ENCODE results near the gene TMEM131.

The TMEM131 gene

DNA sequence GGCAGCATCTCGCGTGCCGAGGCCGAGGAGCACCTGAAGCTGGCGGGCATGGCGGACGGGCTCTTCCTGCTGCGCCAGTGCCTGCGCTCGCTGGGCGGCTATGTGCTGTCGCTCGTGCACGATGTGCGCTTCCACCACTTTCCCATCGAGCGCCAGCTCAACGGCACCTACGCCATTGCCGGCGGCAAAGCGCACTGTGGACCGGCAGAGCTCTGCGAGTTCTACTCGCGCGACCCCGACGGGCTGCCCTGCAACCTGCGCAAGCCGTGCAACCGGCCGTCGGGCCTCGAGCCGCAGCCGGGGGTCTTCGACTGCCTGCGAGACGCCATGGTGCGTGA lies 271.7 kb downstream of the TMEM131 start:
- Mint-ChIP-seq H3K4me1 (ENCODE audit: low read depth) (peaks cover 42% of the 10 kb centered on the region), H3K4me3 (no peak overlapping the region), H3K36me3 (ENCODE audit: low read depth) (peaks cover 75% of the 10 kb centered on the region), H3K27ac (no peak overlapping the region), H3K9me3 (peaks cover 23% of the 10 kb centered on the region), H3K27me3 (ENCODE audit: low read depth) (no peaks in the 10 kb centered on the region)

GRCh38 chr2:97723156-97724072 lies 272.3 kb downstream of the TMEM131 start:
- H3K27ac Mint-ChIP-seq = no peak overlapping the region
- no peak overlapping the region for H3K4me3 Mint-ChIP-seq
- H3K27me3 Mint-ChIP-seq (ENCODE audit: low read depth) = no peaks in the 10 kb centered on the region
- H3K4me1 Mint-ChIP-seq (ENCODE audit: low read depth) = peaks cover 49% of the 10 kb centered on the region
- peaks cover 20% of the 10 kb centered on the region for H3K9me3 Mint-ChIP-seq
- peaks cover 75% of the 10 kb centered on the region for H3K36me3 Mint-ChIP-seq (ENCODE audit: low read depth)

- no peak overlapping the region for H3K4me3 Mint-ChIP-seq
- peaks cover 8% of the 10 kb centered on the region for H3K9me3 Mint-ChIP-seq
- H3K36me3 Mint-ChIP-seq (ENCODE audit: low read depth) = peaks cover 69% of the 10 kb centered on the region
- H3K27ac Mint-ChIP-seq = no peak overlapping the region
- no peaks in the 10 kb centered on the region for H3K27me3 Mint-ChIP-seq (ENCODE audit: low read depth)
- H3K4me1 Mint-ChIP-seq (ENCODE audit: low read depth) = peaks cover 49% of the 10 kb centered on the region
These were observed 273.5 kb downstream of the TMEM131 start for GRCh38 chr2:97722227-97722626.

GRCh38 chr2:97720746-97721145 lies 275.0 kb downstream of the TMEM131 start:
- Mint-ChIP-seq H3K27ac (peak overlapping the region; percentile 45), H3K27me3 (ENCODE audit: low read depth) (no peaks in the 10 kb centered on the region), H3K9me3 (peaks cover 5% of the 10 kb centered on the region), H3K36me3 (ENCODE audit: low read depth) (peaks cover 64% of the 10 kb centered on the region), H3K4me3 (no peak overlapping the region), H3K4me1 (ENCODE audit: low read depth) (peaks cover 57% of the 10 kb centered on the region)

GRCh38 chr2:97719362-97720155 lies 276.2 kb downstream of the TMEM131 start:
- Mint-ChIP-seq H3K4me1 (ENCODE audit: low read depth) (peaks cover 61% of the 10 kb centered on the region), H3K27ac (peak overlapping the region; percentile 94), H3K27me3 (ENCODE audit: low read depth) (no peaks in the 10 kb centered on the region), H3K9me3 (no peaks in the 10 kb centered on the region), H3K36me3 (ENCODE audit: low read depth) (peaks cover 65% of the 10 kb centered on the region), H3K4me3 (peak overlapping the region; percentile 92)

DNA sequence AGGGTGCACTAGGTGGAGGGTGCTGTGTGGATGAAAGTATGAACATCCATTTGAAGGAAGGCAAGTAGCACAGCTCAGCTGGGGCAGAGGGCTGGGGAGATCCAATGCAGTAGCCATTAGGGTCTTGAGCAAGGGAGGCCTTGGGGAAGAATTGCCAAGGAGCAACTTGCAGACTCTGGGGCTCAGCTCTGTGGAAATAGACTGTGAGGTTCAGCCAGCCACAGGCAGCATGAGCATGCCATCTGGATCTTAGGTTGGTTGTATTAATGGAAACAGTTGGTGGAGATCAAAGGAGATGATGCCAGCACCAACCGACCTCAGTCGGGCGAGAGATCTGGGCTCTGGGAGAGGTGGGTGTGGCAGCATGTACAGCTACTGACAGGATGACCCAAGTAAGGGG lies 276.8 kb downstream of the TMEM131 start:
- peak overlapping the region; percentile 92 for H3K4me3 Mint-ChIP-seq
- H3K4me1 Mint-ChIP-seq (ENCODE audit: low read depth) = peaks cover 61% of the 10 kb centered on the region
- H3K9me3 Mint-ChIP-seq = no peaks in the 10 kb centered on the region
- H3K27me3 Mint-ChIP-seq (ENCODE audit: low read depth) = no peaks in the 10 kb centered on the region
- peaks cover 66% of the 10 kb centered on the region for H3K36me3 Mint-ChIP-seq (ENCODE audit: low read depth)
- H3K27ac Mint-ChIP-seq = peak overlapping the region; percentile 94

GRCh38 chr2:97718051-97718882 lies 277.5 kb downstream of the TMEM131 start:
- no peaks in the 10 kb centered on the region for H3K9me3 Mint-ChIP-seq
- no peaks in the 10 kb centered on the region for H3K27me3 Mint-ChIP-seq (ENCODE audit: low read depth)
- H3K4me3 Mint-ChIP-seq = peak overlapping the region; percentile 92
- H3K27ac Mint-ChIP-seq = peak overlapping the region; percentile 94
- H3K36me3 Mint-ChIP-seq (ENCODE audit: low read depth) = peaks cover 66% of the 10 kb centered on the region
- H3K4me1 Mint-ChIP-seq (ENCODE audit: low read depth) = peaks cover 62% of the 10 kb centered on the region

- H3K9me3 Mint-ChIP-seq = no peaks in the 10 kb centered on the region
- peak overlapping the region; percentile 94 for H3K27ac Mint-ChIP-seq
- H3K27me3 Mint-ChIP-seq (ENCODE audit: low read depth) = no peaks in the 10 kb centered on the region
- peaks cover 63% of the 10 kb centered on the region for H3K4me1 Mint-ChIP-seq (ENCODE audit: low read depth)
- H3K36me3 Mint-ChIP-seq (ENCODE audit: low read depth) = peaks cover 63% of the 10 kb centered on the region
- peak overlapping the region; percentile 92 for H3K4me3 Mint-ChIP-seq
These were observed 278.1 kb downstream of the TMEM131 start for GRCh38 chr2:97717613-97717995.

GRCh38 chr2:97716695-97717612 lies 278.8 kb downstream of the TMEM131 start:
- H3K27ac Mint-ChIP-seq = peak overlapping the region; percentile 94
- H3K4me3 Mint-ChIP-seq = peak overlapping the region; percentile 92
- H3K9me3 Mint-ChIP-seq = no peaks in the 10 kb centered on the region
- peaks cover 70% of the 10 kb centered on the region for H3K4me1 Mint-ChIP-seq (ENCODE audit: low read depth)
- peaks cover 58% of the 10 kb centered on the region for H3K36me3 Mint-ChIP-seq (ENCODE audit: low read depth)
- no peaks in the 10 kb centered on the region for H3K27me3 Mint-ChIP-seq (ENCODE audit: low read depth)

- H3K4me3 Mint-ChIP-seq = peak overlapping the region; percentile 94
- peak overlapping the region; percentile 99 for H3K27ac Mint-ChIP-seq
- H3K27me3 Mint-ChIP-seq (ENCODE audit: low read depth) = no peaks in the 10 kb centered on the region
- H3K9me3 Mint-ChIP-seq = no peaks in the 10 kb centered on the region
- peaks cover 75% of the 10 kb centered on the region for H3K4me1 Mint-ChIP-seq (ENCODE audit: low read depth)
- H3K36me3 Mint-ChIP-seq (ENCODE audit: low read depth) = peaks cover 58% of the 10 kb centered on the region
These were observed 279.6 kb downstream of the TMEM131 start for GRCh38 chr2:97715951-97716694.

DNA sequence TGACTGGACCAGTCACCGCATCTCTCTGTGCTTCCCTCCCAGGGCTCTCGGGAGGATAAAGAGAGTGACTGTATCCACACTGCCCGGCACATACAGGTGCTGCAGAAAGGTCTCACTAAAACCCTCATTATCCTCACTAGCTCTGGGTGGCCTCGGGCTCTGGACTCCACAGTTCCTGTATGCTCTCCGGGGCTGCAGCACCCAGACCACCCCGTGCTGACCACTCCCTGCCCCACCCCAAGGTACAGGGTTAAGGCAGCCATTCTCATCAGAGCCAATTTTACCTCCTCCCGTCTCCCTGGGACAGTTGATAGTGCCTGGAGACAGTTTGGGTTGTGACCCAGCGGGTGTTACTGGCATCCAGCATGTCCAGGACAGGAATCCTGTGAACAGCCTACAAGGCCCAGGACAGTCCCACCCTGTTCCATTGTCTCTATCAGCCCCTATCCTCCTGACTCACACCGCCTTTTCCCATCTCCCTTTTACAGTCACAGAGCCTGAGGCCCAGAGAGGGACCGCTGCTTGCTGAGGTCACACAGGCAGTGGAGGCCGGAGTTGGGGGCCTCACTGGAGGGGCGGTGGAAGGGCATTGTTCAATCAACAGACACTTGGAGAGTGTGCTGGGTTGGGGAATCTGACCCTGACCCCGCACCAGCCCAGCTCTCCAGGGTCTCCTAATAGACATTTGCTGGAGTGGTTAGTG lies 280.6 kb downstream of the TMEM131 start:
- Mint-ChIP-seq H3K27ac (peak overlapping the region; percentile 99), H3K27me3 (ENCODE audit: low read depth) (no peaks in the 10 kb centered on the region), H3K36me3 (ENCODE audit: low read depth) (peaks cover 51% of the 10 kb centered on the region), H3K4me3 (peak overlapping the region; percentile 94), H3K9me3 (no peaks in the 10 kb centered on the region), H3K4me1 (ENCODE audit: low read depth) (peaks cover 74% of the 10 kb centered on the region)

DNA sequence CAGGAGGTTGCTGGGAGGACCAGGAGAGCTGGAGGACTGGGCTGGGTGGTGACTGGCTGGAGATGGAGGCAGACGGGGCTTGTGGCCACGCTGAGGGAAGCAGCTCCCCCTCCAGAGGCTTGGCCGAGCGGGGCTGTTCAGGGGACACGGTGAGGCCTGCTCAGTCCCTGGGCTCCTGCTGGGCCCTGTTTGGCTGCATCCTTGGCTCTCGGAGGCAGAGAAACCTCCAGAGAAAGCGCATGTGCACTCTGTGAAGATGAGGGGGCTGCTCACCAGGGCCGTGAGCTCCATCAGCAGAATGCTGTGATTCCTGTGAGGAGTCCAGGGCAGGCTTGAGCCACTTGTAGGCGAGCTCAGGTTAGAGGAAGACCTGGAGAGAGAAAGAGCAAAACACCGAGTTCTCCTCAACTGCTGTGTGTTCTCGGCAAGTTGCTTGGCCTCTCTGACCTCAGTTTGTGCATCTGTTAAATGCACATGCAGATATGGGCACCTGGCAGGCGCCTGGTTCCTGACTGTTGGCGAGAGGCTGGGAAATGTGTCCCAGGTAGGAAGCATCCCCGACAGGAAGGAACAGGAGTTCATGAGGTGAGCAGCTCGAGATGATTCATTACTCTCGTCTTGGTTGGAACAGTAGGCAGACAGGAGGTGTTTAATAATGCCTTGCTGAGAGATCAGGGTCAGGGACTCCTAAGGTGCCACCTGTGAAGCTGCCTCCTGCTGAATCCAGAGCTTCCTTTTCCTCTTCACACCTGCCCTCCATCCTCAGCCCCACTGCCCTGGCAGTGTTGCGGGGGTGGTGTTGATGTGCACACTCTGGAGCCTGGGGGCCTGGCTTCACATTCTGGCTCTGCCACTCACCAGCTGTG lies 281.4 kb downstream of the TMEM131 start:
- Mint-ChIP-seq H3K9me3 (no peaks in the 10 kb centered on the region), H3K36me3 (ENCODE audit: low read depth) (peaks cover 52% of the 10 kb centered on the region), H3K4me1 (ENCODE audit: low read depth) (peaks cover 73% of the 10 kb centered on the region), H3K27me3 (ENCODE audit: low read depth) (no peaks in the 10 kb centered on the region), H3K27ac (peak overlapping the region; percentile 99), H3K4me3 (peak overlapping the region; percentile 94)
